H9 (cell line): ENCODE measurements around the gene RSPH9. TPM values are rescaled to one million over a fixed set of nuclear protein-coding genes. Genes with fewer than 3 reads are reported as not detected.

Experiments used
- DNase-seq: peaks from one replicate; pipeline ENCODE4 v3.0.0-alpha.2; 2017
- H2AFZ ChIP-seq: one replicate; pipeline ENCODE4 v1.6.1; 2013; ENCODE audit warnings: mild to moderate bottlenecking, low read length, control low read depth, moderate library complexity
- H2AK5ac ChIP-seq: 2 replicates; pipeline ENCODE4 v1.6.1; 2013; ENCODE audit warnings: low read length, control low read depth, mixed read lengths; ENCODE audit not compliant: insufficient read length
- H2BK120ac ChIP-seq: one replicate; pipeline ENCODE4 v1.6.1; 2013; ENCODE audit warnings: low read depth, mild to moderate bottlenecking, low read length, control low read depth, inconsistent platforms; ENCODE audit not compliant: poor library complexity, severe bottlenecking
- H2BK12ac ChIP-seq: 2 replicates; pipeline ENCODE4 v1.6.1; 2013; ENCODE audit warnings: low read length, control low read depth, mixed read lengths, low read depth; ENCODE audit not compliant: insufficient read length
- H2BK15ac ChIP-seq: 2 replicates; pipeline ENCODE4 v1.6.1; 2013; ENCODE audit warnings: low read depth, low read length, control low read depth
- H2BK20ac ChIP-seq: one replicate; pipeline ENCODE4 v1.6.1; 2013; ENCODE audit warnings: low read depth, mild to moderate bottlenecking, low read length, control low read depth, inconsistent platforms; ENCODE audit not compliant: poor library complexity, severe bottlenecking
- H2BK5ac ChIP-seq: 2 replicates; pipeline ENCODE4 v1.6.1; 2013; ENCODE audit warnings: low read length, control low read depth, mixed read lengths; ENCODE audit not compliant: insufficient read length
- H3K14ac ChIP-seq: 2 replicates; pipeline ENCODE4 v1.6.1; 2013; ENCODE audit warnings: low read length, control low read depth; ENCODE audit not compliant: insufficient read depth
- H3K18ac ChIP-seq: 2 replicates; pipeline ENCODE4 v1.6.1; 2013; ENCODE audit warnings: low read depth, mild to moderate bottlenecking, mixed read lengths, low read length, control low read depth; ENCODE audit not compliant: insufficient read length
- H3K23ac ChIP-seq: 2 replicates; pipeline ENCODE4 v1.6.1; 2013; ENCODE audit warnings: low read length, control low read depth, mixed read lengths, low read depth; ENCODE audit not compliant: insufficient read length
- H3K23me2 ChIP-seq: 2 replicates; pipeline ENCODE4 v1.6.1; 2013; ENCODE audit warnings: low read depth, mild to moderate bottlenecking, mixed read lengths, low read length, control low read depth; ENCODE audit not compliant: insufficient read length, poor library complexity, severe bottlenecking
- H3K27ac ChIP-seq: 2 replicates; pipeline ENCODE4 v1.5.1; 2013; ENCODE audit warnings: low read length, control low read depth, mixed read lengths, low read depth; ENCODE audit not compliant: insufficient read length
- H3K27me3 ChIP-seq: 2 replicates; pipeline ENCODE4 v1.6.1; 2013; ENCODE audit warnings: low read length, control low read depth, inconsistent platforms; ENCODE audit not compliant: insufficient read depth
- H3K4ac ChIP-seq: 2 replicates; pipeline ENCODE4 v1.6.1; 2013; ENCODE audit warnings: low read depth, mild to moderate bottlenecking, control low read depth, inconsistent platforms, low read length, moderate library complexity
- H3K4me1 ChIP-seq: 2 replicates; pipeline ENCODE4 v1.6.1; 2013; ENCODE audit warnings: low read length, control low read depth, inconsistent platforms; ENCODE audit not compliant: insufficient read depth
- H3K4me2 ChIP-seq: 2 replicates; pipeline ENCODE4 v1.6.1; 2013; ENCODE audit warnings: low read length, control low read depth, mixed read lengths; ENCODE audit not compliant: insufficient read length, insufficient read depth
- H3K56ac ChIP-seq: 2 replicates; pipeline ENCODE4 v1.6.1; 2013; ENCODE audit warnings: low read depth, mild to moderate bottlenecking, mixed read lengths, low read length, control low read depth; ENCODE audit not compliant: insufficient read length
- H3K79me1 ChIP-seq: 2 replicates; pipeline ENCODE4 v1.6.1; 2013; ENCODE audit warnings: low read depth, mild to moderate bottlenecking, moderate library complexity, low read length, control low read depth, inconsistent platforms; ENCODE audit not compliant: insufficient read depth, poor library complexity, severe bottlenecking
- H3K79me2 ChIP-seq: 2 replicates; pipeline ENCODE4 v1.6.1; 2013; ENCODE audit warnings: low read length, control low read depth, inconsistent platforms; ENCODE audit not compliant: insufficient read depth
- H3K9ac ChIP-seq: 2 replicates; pipeline ENCODE4 v1.6.1; 2013; ENCODE audit warnings: low read length, control low read depth, mixed read lengths; ENCODE audit not compliant: insufficient read length; ENCODE audit errors: extremely low read depth
- H3K9me3 ChIP-seq: one replicate; pipeline ENCODE4 v1.6.1; 2013; ENCODE audit warnings: low read depth, low read length, inconsistent platforms; ENCODE audit not compliant: control insufficient read depth
- H3T11ph ChIP-seq: one replicate; pipeline ENCODE4 v1.6.1; 2013; ENCODE audit warnings: mild to moderate bottlenecking, low read length, control low read depth, inconsistent platforms
- H4K20me1 ChIP-seq: one replicate; pipeline ENCODE4 v1.6.1; 2013; ENCODE audit not compliant: control insufficient read depth, insufficient read length, insufficient read depth
- H4K5ac ChIP-seq: 2 replicates; pipeline ENCODE4 v1.6.1; 2013; ENCODE audit warnings: low read depth, mild to moderate bottlenecking, mixed read lengths, low read length, control low read depth; ENCODE audit not compliant: insufficient read length
- H4K8ac ChIP-seq: replicated peaks from 2 replicates; pipeline ENCODE4 v1.6.1; 2013; ENCODE audit warnings: low read length, control low read depth, mixed read lengths, low read depth; ENCODE audit not compliant: insufficient read length
- H4K91ac ChIP-seq: 2 replicates; pipeline ENCODE4 v1.6.1; 2013; ENCODE audit warnings: low read depth, mild to moderate bottlenecking, moderate library complexity, mixed read lengths, low read length, control low read depth; ENCODE audit not compliant: insufficient read length
- H3K27ac Mint-ChIP-seq, 3 experiments: 2 replicates in 2 of 3; 3 replicates in 1 of 3; pipeline ENCODE4 v1.8.0; 2020 to 2021; ENCODE audit warnings: mixed read lengths in 3 of 3, mild to moderate bottlenecking in 1 of 3, moderate library complexity in 1 of 3
- H3K27me3 Mint-ChIP-seq: 2 replicates; pipeline ENCODE4 v1.8.0; 2021; ENCODE audit warnings: low read depth, mild to moderate bottlenecking, moderate library complexity, mixed read lengths
- H3K36me3 Mint-ChIP-seq, 3 experiments: 2 replicates in 2 of 3; 3 replicates in 1 of 3; pipeline ENCODE4 v1.8.0; 2020 to 2021; ENCODE audit warnings: low read depth in 3 of 3, mixed read lengths in 3 of 3; ENCODE audit not compliant: insufficient read depth in 1 of 3
- H3K4me1 Mint-ChIP-seq, 2 experiments: 2 replicates each; pipeline ENCODE4 v1.8.0; 2020; ENCODE audit warnings: mixed read lengths in 2 of 2
- H3K4me3 Mint-ChIP-seq, 2 experiments: 2 replicates in 1 of 2; 3 replicates in 1 of 2; pipeline ENCODE4 v1.8.0; 2020 to 2021; ENCODE audit warnings: mild to moderate bottlenecking in 2 of 2, mixed read lengths in 2 of 2, moderate library complexity in 1 of 2
- H3K9me3 Mint-ChIP-seq, 2 experiments: 2 replicates in 1 of 2; 3 replicates in 1 of 2; pipeline ENCODE4 v1.8.0; 2020; ENCODE audit warnings: mild to moderate bottlenecking in 2 of 2, mixed read lengths in 2 of 2, moderate library complexity in 1 of 2
- WGBS: extraction: QIAGEN DNeasy Blood & Tissue Kit; methylation state at CpG from one replicate; pipeline ENCODE4 v1.1.7; 2013; ENCODE audit warnings: missing lambda C conversion rate, low lambda C conversion rate, mixed read lengths; ENCODE audit not compliant: insufficient read length; ENCODE audit errors: extremely low coverage; 5-methylcytosine and 5-hydroxymethylcytosine counted together
- total RNA-seq: library from RNA; stranded (reverse); gene quantifications from 2 replicates; pipeline ENCODE4 v1.2.1, GENCODE V29; 2021
- TF ChIP-seq, protein P1 (sequence below): fragments of 200-600 bp; sonication (generic); conservative IDR thresholded peaks from 3 replicates; pipeline ENCODE4 v1.8.0; 2021; ENCODE audit warnings: antibody characterized with exemption, mild to moderate bottlenecking

RSPH9 gene
- total RNA-seq, 1 experiment from 2014 or later = 0.39 TPM

DNA sequence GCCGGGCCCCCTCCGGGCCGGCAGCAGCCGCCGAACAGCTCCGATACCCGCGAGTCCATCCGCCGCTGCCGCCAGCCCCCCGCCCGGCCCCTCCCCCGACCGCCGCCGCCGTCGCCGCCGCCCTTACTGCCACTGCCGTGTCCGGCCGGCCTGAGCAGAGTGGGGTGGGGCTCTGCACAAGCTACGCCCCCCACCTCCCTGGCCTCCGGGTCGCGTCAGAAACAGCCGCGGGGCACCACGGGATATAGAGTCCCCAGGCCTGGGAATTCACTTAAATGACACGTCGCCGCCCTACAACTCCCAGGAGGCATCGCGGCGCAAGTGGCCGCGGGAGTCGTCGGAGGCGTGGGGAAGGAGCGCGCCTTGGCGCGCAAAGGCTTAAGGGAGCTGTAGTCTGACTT is 15.7 kb upstream of the RSPH9 start, which contains the start of gene GTPBP2:
Gene GTPBP2 (minus strand): TSS at position 161 of the 401 bp plus-strand sequence. CDS start 102 bp downstream, at position 59.
- H3K9me3 Mint-ChIP-seq = no peaks in the 10 kb centered on the region; a peak in 1 of 5 replicates
- Histone ChIP-seq H3K79me2 (no peaks in the 10 kb centered on the region), H3K79me1 (peaks cover 6% of the 10 kb centered on the region), H3K18ac (peak within 1 kb of the TSS; percentile 92), H2AFZ (no peak within 1 kb of the TSS), H3K4me1 (no peaks in the 10 kb centered on the region), H2BK120ac (peak within 1 kb of the TSS; percentile 30), H4K8ac (peak within 1 kb of the TSS; percentile 7), H3K23me2 (peaks cover 8% of the 10 kb centered on the region), H3K27ac (peak within 1 kb of the TSS; percentile 74), H3K27me3 (no peaks in the 10 kb centered on the region), H4K5ac (peak within 1 kb of the TSS; percentile 74), H3K4me2 (peak within 1 kb of the TSS; percentile 98), H2AK5ac (no peak within 1 kb of the TSS), H2BK5ac (peak within 1 kb of the TSS; percentile 80), H2BK15ac (no peak within 1 kb of the TSS), H3K4ac (no peak within 1 kb of the TSS; the same call in 1 of the 2 replicates), H3T11ph (peak within 1 kb of the TSS; percentile 40), H3K23ac (no peak within 1 kb of the TSS), H4K91ac (no peak within 1 kb of the TSS), H2BK20ac (no peak within 1 kb of the TSS), H4K20me1 (no peaks in the 10 kb centered on the region), H3K9ac (peak within 1 kb of the TSS; percentile 86), H3K9me3 (no peaks in the 10 kb centered on the region), H3K14ac (peak within 1 kb of the TSS; percentile 94), H2BK12ac (peak within 1 kb of the TSS; percentile 19), H3K56ac (no peak within 1 kb of the TSS)
- no peaks in the 10 kb centered on the region for H3K27me3 Mint-ChIP-seq
- peak within 1 kb of the TSS; percentile 98 to 100 (median 100) for H3K27ac Mint-ChIP-seq
- H3K4me3 Mint-ChIP-seq = peak within 1 kb of the TSS; percentile 96 to 99
- peak; percentile 99 for DNase-seq
- peaks cover 21 to 40% (median 38%) of the 10 kb centered on the region in 3 experiments; a peak in 6 of 7 replicates for H3K36me3 Mint-ChIP-seq
- TF ChIP-seq, protein P1, sequence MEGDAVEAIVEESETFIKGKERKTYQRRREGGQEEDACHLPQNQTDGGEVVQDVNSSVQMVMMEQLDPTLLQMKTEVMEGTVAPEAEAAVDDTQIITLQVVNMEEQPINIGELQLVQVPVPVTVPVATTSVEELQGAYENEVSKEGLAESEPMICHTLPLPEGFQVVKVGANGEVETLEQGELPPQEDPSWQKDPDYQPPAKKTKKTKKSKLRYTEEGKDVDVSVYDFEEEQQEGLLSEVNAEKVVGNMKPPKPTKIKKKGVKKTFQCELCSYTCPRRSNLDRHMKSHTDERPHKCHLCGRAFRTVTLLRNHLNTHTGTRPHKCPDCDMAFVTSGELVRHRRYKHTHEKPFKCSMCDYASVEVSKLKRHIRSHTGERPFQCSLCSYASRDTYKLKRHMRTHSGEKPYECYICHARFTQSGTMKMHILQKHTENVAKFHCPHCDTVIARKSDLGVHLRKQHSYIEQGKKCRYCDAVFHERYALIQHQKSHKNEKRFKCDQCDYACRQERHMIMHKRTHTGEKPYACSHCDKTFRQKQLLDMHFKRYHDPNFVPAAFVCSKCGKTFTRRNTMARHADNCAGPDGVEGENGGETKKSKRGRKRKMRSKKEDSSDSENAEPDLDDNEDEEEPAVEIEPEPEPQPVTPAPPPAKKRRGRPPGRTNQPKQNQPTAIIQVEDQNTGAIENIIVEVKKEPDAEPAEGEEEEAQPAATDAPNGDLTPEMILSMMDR = no peak
- WGBS = no CpG with 5 or more reads among the region's 46 CpGs
- peaks cover 18 to 19% of the 10 kb centered on the region in 2 experiments for H3K4me1 Mint-ChIP-seq
